Muscle layer of duodenum (tissue), 2 donors: Measurements from ENCODE around the gene FYB1.
A peak's percentile ranks its signal among the peaks of the same experiment; 100 is the strongest.

Experiments used
- H3K27ac ChIP-seq: one replicate; pipeline ENCODE4 v1.7.0; 2013; ENCODE audit warnings: mild to moderate bottlenecking, low read length
- H3K27me3 ChIP-seq: one replicate; pipeline ENCODE4 v1.7.0; 2013; ENCODE audit warnings: low read depth, mild to moderate bottlenecking, control low read depth, low read length
- H3K36me3 ChIP-seq, 2 donors: one replicate each; pipeline ENCODE4 v1.7.0; 2013; ENCODE audit warnings: low read length in 2 of 2, control low read depth in 1 of 2, mild to moderate bottlenecking in 1 of 2; ENCODE audit not compliant: insufficient read depth in 2 of 2, control insufficient read depth in 1 of 2
- H3K4me1 ChIP-seq, 2 donors: one replicate each; pipeline ENCODE4 v1.7.0; 2013; ENCODE audit warnings: low read length in 2 of 2, mild to moderate bottlenecking in 2 of 2, control low read depth in 1 of 2, moderate library complexity in 1 of 2; ENCODE audit not compliant: insufficient read depth in 2 of 2, control insufficient read depth in 1 of 2
- H3K4me3 ChIP-seq, 2 donors: one replicate each; pipeline ENCODE4 v1.7.0; 2013; ENCODE audit warnings: low read length in 2 of 2, low read depth in 1 of 2, mild to moderate bottlenecking in 1 of 2
- H3K9me3 ChIP-seq, 2 donors: one replicate each; pipeline ENCODE4 v1.7.0; 2013; ENCODE audit warnings: low read length in 2 of 2, control low read depth in 1 of 2, mild to moderate bottlenecking in 1 of 2; ENCODE audit not compliant: control insufficient read depth in 1 of 2
- donor health status: healthy.

FYB1 gene

DNA sequence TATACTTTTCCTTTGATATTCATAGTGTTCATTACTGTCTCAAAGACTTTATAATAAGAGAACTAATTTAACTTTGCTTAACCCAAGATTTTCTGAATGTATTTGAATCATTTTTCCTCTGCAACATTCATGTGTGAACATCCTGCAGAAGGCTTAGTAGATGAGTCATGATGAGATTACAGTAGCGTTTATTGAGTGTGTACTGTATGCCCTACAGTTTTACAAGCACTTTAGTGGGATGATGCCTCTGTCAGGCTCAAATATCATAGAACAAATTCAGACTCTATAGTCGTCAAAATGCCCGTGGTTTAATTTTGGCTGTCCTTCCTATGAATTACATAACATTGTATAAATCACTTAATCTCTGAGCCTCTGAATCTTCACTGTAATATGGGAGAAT, 41.2 kb downstream of the FYB1 start:
- Histone ChIP-seq H3K4me3 (no peak overlapping the region), H3K9me3 (no peaks in the 10 kb centered on the region), H3K4me1 (no peaks in the 10 kb centered on the region), H3K27ac (no peak overlapping the region), H3K36me3 (no peaks in the 10 kb centered on the region), H3K27me3 (no peaks in the 10 kb centered on the region)

DNA sequence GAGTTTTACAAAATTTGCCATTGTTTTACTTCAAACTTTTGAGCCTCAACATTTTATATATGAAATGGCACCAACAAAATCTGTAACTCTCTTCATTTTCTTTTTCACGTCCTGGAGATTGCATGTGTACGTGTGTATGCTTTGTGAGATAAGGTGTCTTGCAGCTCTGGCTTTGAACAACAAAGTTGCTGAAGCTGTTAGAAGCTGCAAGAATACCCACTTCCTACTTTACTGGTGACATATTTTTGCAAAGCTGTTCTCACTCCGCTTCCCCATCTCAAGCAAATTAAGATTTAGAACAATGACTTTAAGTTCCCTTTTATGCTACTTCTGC, 41.8 kb downstream of the FYB1 start:
- H3K4me3 ChIP-seq = no peak overlapping the region
- H3K4me1 ChIP-seq = no peaks in the 10 kb centered on the region
- H3K27ac ChIP-seq = no peak overlapping the region
- no peaks in the 10 kb centered on the region for H3K27me3 ChIP-seq
- H3K9me3 ChIP-seq = no peaks in the 10 kb centered on the region
- H3K36me3 ChIP-seq = no peaks in the 10 kb centered on the region

GRCh38 chr5:39176759-39177630, 42.4 kb downstream of the FYB1 start:
- Histone ChIP-seq H3K9me3 (no peaks in the 10 kb centered on the region), H3K27ac (peak overlapping the region; percentile 12), H3K27me3 (no peaks in the 10 kb centered on the region), H3K36me3 (no peaks in the 10 kb centered on the region), H3K4me3 (no peak overlapping the region), H3K4me1 (no peaks in the 10 kb centered on the region)

DNA sequence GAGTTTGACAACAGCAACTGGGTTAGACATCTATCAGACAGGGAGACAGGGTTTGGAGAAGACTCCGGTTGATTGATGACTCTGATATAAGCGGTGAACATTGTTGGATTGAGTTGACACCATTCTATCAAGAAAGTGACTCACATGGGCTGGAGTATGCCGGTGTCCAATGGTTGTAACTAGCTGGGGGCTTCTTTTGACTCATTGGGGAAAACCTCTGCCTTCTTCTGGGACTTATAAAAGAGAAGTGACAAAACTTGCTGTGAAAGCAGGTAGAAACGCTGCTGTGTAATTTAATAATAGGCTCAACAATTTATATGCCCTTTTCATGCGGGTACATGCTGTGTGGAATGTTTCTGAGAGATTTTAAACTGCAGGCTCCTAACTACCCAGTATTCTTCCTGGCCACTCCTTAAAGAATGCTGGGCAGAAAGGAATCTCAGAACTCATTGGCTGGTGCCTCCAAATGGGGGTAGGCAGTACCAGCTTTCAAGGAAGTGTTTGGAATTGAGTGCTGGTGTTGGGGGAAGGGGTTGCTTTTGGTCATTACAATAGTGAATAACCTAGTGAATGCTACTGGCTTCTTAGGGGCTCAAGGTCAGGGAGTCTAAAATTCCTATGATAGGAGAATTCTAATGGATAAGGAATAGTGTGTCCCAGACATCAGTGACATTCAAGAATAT, 43.9 kb downstream of the FYB1 start:
- Histone ChIP-seq H3K27me3 (no peaks in the 10 kb centered on the region), H3K9me3 (no peaks in the 10 kb centered on the region), H3K4me1 (no peaks in the 10 kb centered on the region), H3K27ac (no peak overlapping the region), H3K4me3 (no peak overlapping the region), H3K36me3 (no peaks in the 10 kb centered on the region)

GRCh38 chr5:39173069-39173468, 46.3 kb downstream of the FYB1 start:
- H3K4me3 ChIP-seq = no peak overlapping the region
- no peaks in the 10 kb centered on the region for H3K9me3 ChIP-seq
- no peaks in the 10 kb centered on the region for H3K36me3 ChIP-seq
- H3K27me3 ChIP-seq = no peaks in the 10 kb centered on the region
- H3K27ac ChIP-seq = no peak overlapping the region
- H3K4me1 ChIP-seq = no peaks in the 10 kb centered on the region

- Histone ChIP-seq H3K4me3 (no peak overlapping the region), H3K4me1 (no peaks in the 10 kb centered on the region), H3K36me3 (no peaks in the 10 kb centered on the region), H3K27me3 (no peaks in the 10 kb centered on the region), H3K9me3 (no peaks in the 10 kb centered on the region), H3K27ac (no peak overlapping the region)
Observed at GRCh38 chr5:39172593-39172992, 46.8 kb downstream of the FYB1 start.

DNA sequence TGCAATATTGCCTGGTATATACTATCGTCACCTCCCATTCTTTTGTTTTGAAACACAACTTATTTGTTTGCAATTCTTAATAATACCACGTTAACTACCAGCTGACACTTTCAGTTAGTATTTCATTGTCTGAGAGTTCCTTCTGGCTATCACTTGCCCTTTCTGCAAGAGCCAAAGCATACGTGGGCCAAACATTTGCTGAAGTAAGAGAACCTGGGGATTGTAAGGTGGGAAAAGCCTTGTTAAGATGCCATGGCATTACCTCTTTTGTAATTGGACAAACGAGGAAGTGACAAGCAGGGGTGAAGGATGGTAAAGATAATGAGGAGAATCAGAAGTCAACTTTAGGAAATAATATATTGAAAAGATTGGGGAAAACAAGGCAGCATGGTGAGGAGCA, 47.7 kb downstream of the FYB1 start:
- H3K27me3 ChIP-seq = no peaks in the 10 kb centered on the region
- H3K9me3 ChIP-seq = no peaks in the 10 kb centered on the region
- H3K4me3 ChIP-seq = no peak overlapping the region
- H3K4me1 ChIP-seq = no peaks in the 10 kb centered on the region
- H3K36me3 ChIP-seq = no peaks in the 10 kb centered on the region
- H3K27ac ChIP-seq = no peak overlapping the region

DNA sequence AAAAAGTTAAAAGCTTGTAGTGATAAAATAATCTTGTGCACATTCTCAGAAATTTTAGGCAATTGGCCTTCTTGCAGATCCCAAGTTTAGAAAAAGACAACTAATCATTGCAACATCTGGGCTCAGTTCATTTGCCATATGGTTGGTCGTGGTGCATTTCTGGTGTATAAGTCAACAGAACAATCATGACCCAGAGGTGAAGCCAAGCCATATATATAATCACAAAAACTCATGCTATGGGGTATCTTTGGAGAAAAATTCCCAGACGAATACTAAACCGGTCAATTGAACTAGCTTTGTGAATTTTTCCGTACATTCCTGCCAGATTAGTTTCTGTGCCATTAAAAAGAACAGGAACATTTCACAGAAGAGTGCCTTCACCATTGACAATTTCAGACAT, 50.3 kb downstream of the FYB1 start:
- no peak overlapping the region for H3K27ac ChIP-seq
- H3K36me3 ChIP-seq = no peaks in the 10 kb centered on the region
- H3K27me3 ChIP-seq = no peaks in the 10 kb centered on the region
- H3K4me3 ChIP-seq = no peak overlapping the region
- no peaks in the 10 kb centered on the region for H3K4me1 ChIP-seq
- no peaks in the 10 kb centered on the region for H3K9me3 ChIP-seq

GRCh38 chr5:39167972-39168342, 51.4 kb downstream of the FYB1 start:
- Histone ChIP-seq H3K36me3 (no peaks in the 10 kb centered on the region), H3K27ac (no peak overlapping the region)

GRCh38 chr5:39167141-39167971, 52.0 kb downstream of the FYB1 start:
- no peaks in the 10 kb centered on the region for H3K36me3 ChIP-seq
- no peaks in the 10 kb centered on the region for H3K27me3 ChIP-seq
- H3K4me3 ChIP-seq = no peak overlapping the region
- no peaks in the 10 kb centered on the region for H3K4me1 ChIP-seq
- no peak overlapping the region for H3K27ac ChIP-seq
- no peaks in the 10 kb centered on the region for H3K9me3 ChIP-seq

More at GRCh38 chr5:39167972-39168342, 51.4 kb downstream of the FYB1 start:
- H3K27me3 ChIP-seq = no peaks in the 10 kb centered on the region
- no peaks in the 10 kb centered on the region for H3K4me1 ChIP-seq
- H3K4me3 ChIP-seq = no peak overlapping the region
- H3K9me3 ChIP-seq = no peaks in the 10 kb centered on the region
